GM12874 (cell line): ENCODE results near the gene RTRAF.

Source experiments
- CTCF ChIP-seq: IDR thresholded peaks from 2 replicates; pipeline ENCODE4 v1.5.1; 2011; ENCODE audit warnings: low read depth, mild to moderate bottlenecking, control low read depth, low read length, moderate library complexity; ENCODE audit not compliant: insufficient read depth

Gene RTRAF

GRCh38 chr14:52060080-52060479 lies 70.7 kb downstream of the RTRAF start:
- no peak for TF ChIP-seq CTCF
